IMR-90 (cell line): ENCODE results near the gene APCS. TPM values are rescaled to one million over a fixed set of nuclear protein-coding genes. Genes with fewer than 3 reads are reported as not detected.

Source experiments
- ATAC-seq: fragments of 200-7000 bp; cut with Tn5 transposase; 2 replicates; pipeline ENCODE4 v1.9.1; 2020; ENCODE audit warnings: low read depth, mild to moderate bottlenecking, moderate library complexity
- BruUV-seq: library from RNA; stranded (reverse); fragments of 400-500 nt; replicated peaks from 2 replicates; lab custom pipeline; 2021; lab: Mats Ljungman, UMichigan
- CTCF ChIA-PET: fragments of 300-600 bp; formaldehyde crosslinking; extraction: SDS; loops from one replicate; lab custom pipeline; 2021; ENCODE audit warnings: antibody characterized with exemption; lab: Yijun Ruan, JAX
- POLR2A ChIA-PET: fragments of 300-600 bp; sonication (Branson Sonifier 250); formaldehyde crosslinking; loops from one replicate; lab custom pipeline; 2022; ENCODE audit warnings: antibody characterized with exemption; ENCODE audit not compliant: unreplicated experiment; lab: Charles Lee
- DNase-seq: peaks from one replicate; pipeline ENCODE4 v3.0.0; 2013
- H2AFZ ChIP-seq: replicated peaks from 2 replicates; pipeline ENCODE3; 2013; ENCODE audit warnings: low read length, mild to moderate bottlenecking; ENCODE audit not compliant: poor library complexity
- H2AK5ac ChIP-seq: 2 replicates; pipeline ENCODE4 v1.6.1; 2013; ENCODE audit warnings: low read depth, low read length, inconsistent platforms
- H2AK9ac ChIP-seq: replicated peaks from 2 replicates; pipeline ENCODE3; 2013; ENCODE audit warnings: mild to moderate bottlenecking, low read depth, low read length, moderate library complexity; ENCODE audit not compliant: poor library complexity
- H2BK120ac ChIP-seq: 2 replicates; pipeline ENCODE4 v1.6.1; 2013; ENCODE audit warnings: low read depth, low read length, inconsistent platforms
- H2BK15ac ChIP-seq: 3 replicates; pipeline ENCODE4 v1.6.1; 2013; ENCODE audit warnings: low read depth, low read length, inconsistent platforms
- H2BK20ac ChIP-seq: 2 replicates; pipeline ENCODE4 v1.6.1; 2013; ENCODE audit warnings: low read depth, mild to moderate bottlenecking, inconsistent platforms, low read length, moderate library complexity
- H2BK5ac ChIP-seq: 2 replicates; pipeline ENCODE4 v1.6.1; 2013; ENCODE audit warnings: mild to moderate bottlenecking, low read depth, low read length, inconsistent platforms; ENCODE audit not compliant: poor library complexity, severe bottlenecking
- H3K14ac ChIP-seq: replicated peaks from 2 replicates; pipeline ENCODE4 v1.6.1; 2013; ENCODE audit warnings: low read depth, low read length, inconsistent platforms
- H3K18ac ChIP-seq: 2 replicates; pipeline ENCODE4 v1.6.1; 2013; ENCODE audit warnings: low read depth, low read length, control low read depth
- H3K23ac ChIP-seq: 2 replicates; pipeline ENCODE4 v1.6.1; 2013; ENCODE audit warnings: low read depth, low read length, inconsistent platforms
- H3K27ac ChIP-seq: 2 replicates; pipeline ENCODE4 v1.5.1; 2013; ENCODE audit warnings: mild to moderate bottlenecking, control low read depth, low read length; ENCODE audit not compliant: insufficient read depth
- H3K27me3 ChIP-seq: 2 replicates; pipeline ENCODE4 v1.6.1; 2013; ENCODE audit warnings: low read length; ENCODE audit not compliant: control insufficient read depth, insufficient read depth
- H3K36me3 ChIP-seq: 2 replicates; pipeline ENCODE4 v1.6.1; 2013; ENCODE audit warnings: low read length, mixed read lengths; ENCODE audit not compliant: control insufficient read depth, insufficient read depth
- H3K4ac ChIP-seq: 2 replicates; pipeline ENCODE4 v1.6.1; 2013; ENCODE audit warnings: low read depth, low read length, inconsistent platforms
- H3K4me1 ChIP-seq: 2 replicates; pipeline ENCODE4 v1.6.1; 2013; ENCODE audit warnings: low read length, mixed read lengths; ENCODE audit not compliant: control insufficient read depth, insufficient read depth
- H3K4me2 ChIP-seq: 2 replicates; pipeline ENCODE4 v1.6.1; 2013; ENCODE audit warnings: low read depth, mild to moderate bottlenecking, control low read depth, low read length, moderate library complexity
- H3K4me3 ChIP-seq: 2 replicates; pipeline ENCODE4 v1.5.1; 2013; ENCODE audit warnings: low read depth, mild to moderate bottlenecking, control low read depth, low read length, moderate library complexity; ENCODE audit not compliant: insufficient read depth
- H3K56ac ChIP-seq: 2 replicates; pipeline ENCODE4 v1.6.1; 2013; ENCODE audit warnings: low read length, inconsistent platforms; ENCODE audit not compliant: insufficient read depth; ENCODE audit errors: extremely low read depth
- H3K79me1 ChIP-seq, 2 experiments: 2 replicates each; pipeline ENCODE4 v1.6.1; 2013; ENCODE audit warnings: low read length in 2 of 2, inconsistent platforms in 1 of 2, low read depth in 1 of 2
- H3K9ac ChIP-seq: 2 replicates; pipeline ENCODE4 v1.6.1; 2013; ENCODE audit warnings: low read depth, low read length, control low read depth
- H3K9me1 ChIP-seq: 2 replicates; pipeline ENCODE4 v1.6.1; 2013; ENCODE audit warnings: low read length, inconsistent platforms; ENCODE audit not compliant: insufficient read depth
- H3K9me3 ChIP-seq: 2 replicates; pipeline ENCODE4 v1.6.1; 2013; ENCODE audit warnings: low read length; ENCODE audit not compliant: control insufficient read depth, insufficient read depth
- H4K20me1 ChIP-seq: 2 replicates; pipeline ENCODE4 v1.6.1; 2013; ENCODE audit warnings: low read length, inconsistent platforms; ENCODE audit not compliant: insufficient read depth
- H4K5ac ChIP-seq: 2 replicates; pipeline ENCODE4 v1.6.1; 2013; ENCODE audit warnings: mild to moderate bottlenecking, low read depth, low read length, control low read depth
- H4K8ac ChIP-seq, 2 experiments: 2 replicates each; pipeline ENCODE4 v1.6.1; 2013; ENCODE audit warnings: low read depth in 2 of 2, low read length in 2 of 2, control low read depth in 1 of 2, inconsistent platforms in 1 of 2
- H4K91ac ChIP-seq: 2 replicates; pipeline ENCODE4 v1.6.1; 2013; ENCODE audit warnings: low read depth, low read length, inconsistent platforms; ENCODE audit not compliant: insufficient read depth
- NFE2L2 ChIP-seq: fragments of 150-350 bp; IDR thresholded peaks from 2 replicates; pipeline ENCODE4 v1.6.1; 2016; ENCODE audit warnings: low read depth, mild to moderate bottlenecking, low read length
- POLR2A ChIP-seq: IDR thresholded peaks from 2 replicates; pipeline ENCODE4 v1.6.1; 2012; ENCODE audit warnings: mild to moderate bottlenecking, low read depth, low read length
- WGBS, 2 experiments: methylation state at CpG; one replicate each; pipeline versions ENCODE4 v1.1.5 to v1.1.7; 2013; ENCODE audit warnings: missing lambda C conversion rate in 2 of 2; ENCODE audit not compliant: insufficient read length in 1 of 2; ENCODE audit errors: extremely low coverage in 2 of 2; 5-methylcytosine and 5-hydroxymethylcytosine counted together
- dilution Hi-C: fragments of 300-500 bp; cut with HindIII; formaldehyde crosslinking; loops from one replicate; pipeline ENCODE4 v1.14.3; 2018; ENCODE audit warnings: low sequenced_read_pairs; ENCODE audit not compliant: unreplicated experiment
- in situ Hi-C: fragments of 300-500 bp; cut with MboI; formaldehyde crosslinking; loops from 3 replicates; pipeline ENCODE4 v1.14.3; 2019; ENCODE audit warnings: low sequenced_read_pairs, inconsistent platforms, mixed read lengths
- intact Hi-C: fragments of 100-400 bp; cut with micrococcal nuclease; formaldehyde crosslinking; loops from 2 replicates; pipeline ENCODE4 v1.10.0; 2022
- polyA plus RNA-seq, 3 experiments: library from polyadenylated mRNA; depleted of rRNA; stranded (reverse); fragments of >200 nt; gene quantifications; 2 replicates each; pipeline ENCODE4 v1.2.3, GENCODE V29; 2012; ENCODE audit warnings: low replicate concordance in 1 of 3
- total RNA-seq: library from RNA; depleted of rRNA; stranded (reverse); fragments of >200 nt; gene quantifications from 2 replicates; pipeline ENCODE4 v1.2.3, GENCODE V29; 2012

APCS gene
- total and polyA plus RNA-seq, 2 of the 4 experiments (the other 2 are of a cell fraction): not detected

GRCh38 chr1:159591981-159592380, 4.4 kb downstream of the APCS start:
- no peak overlapping the region for H2BK5ac ChIP-seq
- intact Hi-C loops (no loop called here), dilution Hi-C loops (no loop called here), in situ Hi-C loops (no loop called here)
- H2AFZ ChIP-seq: no peak overlapping the region
- H4K5ac ChIP-seq: no peak overlapping the region; the same call in 1 of the 2 replicates
- no peaks in the 10 kb centered on the region for H4K20me1 ChIP-seq
- no CpG with 5 or more reads among the region's 4 CpGs for WGBS, 2 experiments
- H2AK5ac ChIP-seq: no peak overlapping the region
- DNase-seq (peak; percentile 3), ATAC-seq (no peak)
- no peaks in the 10 kb centered on the region for H3K36me3 ChIP-seq
- no peak overlapping the region for H3K4me2 ChIP-seq
- TF ChIP-seq POLR2A: no peak
- TF ChIP-seq NFE2L2: no peak
- 0 out of 2 replicates have a peak, but pooled peaks cover 1% of the 10 kb centered on the region for H3K9me3 ChIP-seq
- no peak overlapping the region for H2BK15ac ChIP-seq
- H3K23ac ChIP-seq: no peak overlapping the region
- H4K91ac ChIP-seq: no peak overlapping the region
- no peak overlapping the region for H3K56ac ChIP-seq
- H3K9me1 ChIP-seq: no peaks in the 10 kb centered on the region
- H3K14ac ChIP-seq: no peak overlapping the region
- H3K27me3 ChIP-seq: no peaks in the 10 kb centered on the region
- no peak overlapping the region for H3K27ac ChIP-seq
- H2AK9ac ChIP-seq: no peak overlapping the region
- no peak overlapping the region for H3K4ac ChIP-seq
- POLR2A ChIA-PET: no interaction called here
- no peak overlapping the region for H4K8ac ChIP-seq
- CTCF ChIA-PET: interaction anchor here (1.2 kb wide), 1 partner anchor 13 kb away, joined by 3 read pairs; no protein-coding TSS in a partner anchor
- no peak overlapping the region for H2BK20ac ChIP-seq
- peaks cover 1% of the 10 kb centered on the region; the same call in 1 of the 2 replicates for H3K4me1 ChIP-seq
- H2BK120ac ChIP-seq: no peak overlapping the region
- H3K18ac ChIP-seq: no peak overlapping the region; the same call in 1 of the 2 replicates
- H3K4me3 ChIP-seq: no peak overlapping the region
- BruUV-seq: no TSS peak
- no peaks in the 10 kb centered on the region for H3K79me1 ChIP-seq
- no peak overlapping the region for H3K9ac ChIP-seq
